Panc1 (cell line): ENCODE measurements around the gene PDE4B.

Experiments used
- CTCF ChIP-seq: fragments of 450-650 bp; IDR thresholded peaks from 2 replicates; pipeline ENCODE4 v1.5.1; 2017; ENCODE audit warnings: mild to moderate bottlenecking
- POLR2AphosphoS5 ChIP-seq: IDR thresholded peaks from 2 replicates; pipeline ENCODE4 v1.6.1; 2012; ENCODE audit warnings: mild to moderate bottlenecking, low read depth, low read length, moderate library complexity
- REST ChIP-seq, 2 experiments: IDR thresholded peaks; 2 replicates each; pipeline ENCODE4 v1.6.1; 2011 to 2012; ENCODE audit warnings: low read depth in 2 of 2, control low read depth in 1 of 2, low read length in 1 of 2, mild to moderate bottlenecking in 1 of 2, moderate library complexity in 1 of 2; ENCODE audit not compliant: insufficient read depth in 1 of 2
- SIN3A ChIP-seq: IDR thresholded peaks from 2 replicates; pipeline ENCODE4 v1.6.1; 2012; ENCODE audit warnings: low read depth, mild to moderate bottlenecking, low read length, moderate library complexity, borderline replicate concordance; ENCODE audit not compliant: insufficient read depth
- TCF7L2 ChIP-seq: IDR thresholded peaks from 2 replicates; pipeline ENCODE4 v1.6.1; 2011; ENCODE audit warnings: mild to moderate bottlenecking, low read depth, low read length, inconsistent platforms

- no peak for TF ChIP-seq CTCF
- no peak for TF ChIP-seq REST (IDR thresholded peaks at IDR 0.05; ENCODE audit: insufficient read depth in 1 of 2, low read depth in 2 of 2, low read length in 1 of 2)
- TF ChIP-seq POLR2AphosphoS5, result no peak
- TF ChIP-seq SIN3A, result no peak
- no peak for TF ChIP-seq TCF7L2
Observed at GRCh38 chr1:66281808-66282207, 489.1 kb downstream of the PDE4B start.
